HG03432 (cell line): ENCODE measurements around the gene RUSF1.
A peak's percentile ranks its signal among the peaks of the same experiment; 100 is the strongest.
"Not testable (repeated sequence)": the region's sequence is repeated elsewhere in the genome, so short reads cannot be mapped to it uniquely, and the experiment has no call there.

ENCODE experiments used
- ATAC-seq: cut with Tn5 transposase; IDR thresholded peaks from one replicate; pipeline ENCODE4 v1.9.1; 2021; ENCODE audit warnings: mild to moderate bottlenecking, moderate library complexity; ENCODE audit not compliant: unreplicated experiment

RUSF1 gene

DNA sequence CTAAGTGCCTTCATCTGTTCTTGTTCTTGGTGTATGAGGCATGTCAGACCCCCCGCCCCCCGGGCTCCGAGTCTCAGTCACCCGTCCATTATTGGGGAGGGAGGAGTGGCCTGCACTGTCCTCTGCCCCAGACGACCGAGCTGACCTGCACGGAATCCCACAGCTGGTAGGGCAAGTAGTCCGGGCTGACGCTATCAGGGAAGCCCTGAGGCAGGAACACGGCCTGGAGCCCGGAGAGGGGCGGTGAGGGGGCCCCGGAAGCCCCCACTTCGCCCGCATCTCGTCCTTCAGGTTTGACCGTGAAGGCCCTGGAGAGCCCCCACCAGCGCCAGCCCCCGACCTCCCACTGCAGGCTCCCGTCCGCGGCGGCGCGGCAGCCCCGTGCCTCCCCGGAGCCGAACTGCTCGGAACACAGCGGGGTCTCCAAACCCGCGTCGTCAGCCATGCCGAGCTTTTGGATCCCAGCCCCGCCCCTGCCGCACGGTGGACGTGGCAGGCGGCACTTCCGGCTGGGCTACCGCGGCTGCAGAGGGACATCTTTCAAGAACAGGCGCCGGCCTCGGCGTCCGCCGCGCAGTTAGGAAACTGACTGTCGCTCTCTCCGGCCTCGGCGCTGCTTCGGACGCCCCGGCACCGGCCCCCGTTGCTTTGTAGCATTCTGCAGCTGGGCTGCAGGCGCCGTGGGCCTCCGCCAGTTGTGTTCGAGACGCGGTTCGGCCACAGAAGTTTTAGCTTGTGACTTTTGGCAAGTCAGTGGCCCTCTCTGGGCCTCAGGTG lies at the start of gene RUSF1:
TSS of gene RUSF1 (minus strand) at position 463 of the 777 bp plus-strand sequence. CDS start at position 445, 18 bp downstream.
- ATAC-seq, result peak; percentile 93

DNA sequence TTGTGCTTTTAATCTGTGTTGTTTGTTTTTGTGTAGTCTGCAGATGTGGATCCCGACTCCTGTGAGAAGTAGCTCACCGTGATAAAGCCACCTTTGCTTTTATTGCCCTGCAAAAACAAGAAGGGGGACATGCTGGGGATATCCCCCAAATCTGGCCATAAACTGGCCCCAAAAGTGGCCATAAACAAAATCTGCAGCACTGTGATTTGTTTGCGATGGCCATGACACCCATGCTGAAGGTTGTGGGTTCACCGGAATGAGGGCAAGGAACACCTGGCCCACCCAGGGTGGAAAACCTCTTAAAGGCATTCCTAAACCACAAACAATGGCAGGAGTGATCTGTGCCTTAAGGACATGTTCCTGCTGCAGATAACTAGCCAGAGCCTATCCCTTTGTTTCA lies 34.6 kb upstream of the RUSF1 start:
- no peak for ATAC-seq

DNA sequence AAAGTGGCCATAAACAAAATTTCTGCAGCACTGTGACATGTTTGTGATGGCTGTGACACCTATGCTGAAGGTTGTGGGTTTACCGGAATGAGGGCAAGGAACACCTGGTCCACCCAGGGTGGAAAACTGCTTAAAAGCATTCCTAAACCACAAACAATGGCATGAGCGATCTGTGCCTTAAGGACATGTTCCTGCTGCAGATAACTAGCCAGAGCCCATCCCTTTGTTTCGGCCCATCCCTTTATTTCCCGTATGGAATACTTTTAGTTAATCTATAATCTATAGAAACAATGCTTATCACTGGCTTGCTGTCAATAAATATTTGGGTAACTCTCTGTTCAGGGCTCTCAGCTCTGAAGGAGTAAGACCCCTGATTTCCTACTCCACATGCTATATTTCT lies 31.6 kb upstream of the RUSF1 start:
- not testable (repeated sequence) for ATAC-seq

DNA sequence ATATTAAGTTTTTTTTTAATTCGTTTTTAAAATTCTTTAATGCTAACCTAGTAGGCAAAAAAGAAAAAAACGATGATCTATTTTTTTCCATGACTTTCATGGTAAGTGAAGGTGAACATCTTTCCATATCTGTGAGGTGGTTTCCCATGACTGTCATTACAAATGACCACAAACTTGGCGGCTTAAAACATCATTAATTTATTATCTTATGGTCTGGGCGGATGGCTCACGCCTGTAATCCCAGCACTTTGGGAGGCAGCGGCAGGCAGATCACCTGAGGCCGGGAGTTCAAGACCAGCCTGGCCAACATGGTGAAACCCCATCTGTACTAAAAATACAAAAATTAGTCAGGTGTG lies 30.0 kb upstream of the RUSF1 start:
- ATAC-seq, result not testable (repeated sequence)

DNA sequence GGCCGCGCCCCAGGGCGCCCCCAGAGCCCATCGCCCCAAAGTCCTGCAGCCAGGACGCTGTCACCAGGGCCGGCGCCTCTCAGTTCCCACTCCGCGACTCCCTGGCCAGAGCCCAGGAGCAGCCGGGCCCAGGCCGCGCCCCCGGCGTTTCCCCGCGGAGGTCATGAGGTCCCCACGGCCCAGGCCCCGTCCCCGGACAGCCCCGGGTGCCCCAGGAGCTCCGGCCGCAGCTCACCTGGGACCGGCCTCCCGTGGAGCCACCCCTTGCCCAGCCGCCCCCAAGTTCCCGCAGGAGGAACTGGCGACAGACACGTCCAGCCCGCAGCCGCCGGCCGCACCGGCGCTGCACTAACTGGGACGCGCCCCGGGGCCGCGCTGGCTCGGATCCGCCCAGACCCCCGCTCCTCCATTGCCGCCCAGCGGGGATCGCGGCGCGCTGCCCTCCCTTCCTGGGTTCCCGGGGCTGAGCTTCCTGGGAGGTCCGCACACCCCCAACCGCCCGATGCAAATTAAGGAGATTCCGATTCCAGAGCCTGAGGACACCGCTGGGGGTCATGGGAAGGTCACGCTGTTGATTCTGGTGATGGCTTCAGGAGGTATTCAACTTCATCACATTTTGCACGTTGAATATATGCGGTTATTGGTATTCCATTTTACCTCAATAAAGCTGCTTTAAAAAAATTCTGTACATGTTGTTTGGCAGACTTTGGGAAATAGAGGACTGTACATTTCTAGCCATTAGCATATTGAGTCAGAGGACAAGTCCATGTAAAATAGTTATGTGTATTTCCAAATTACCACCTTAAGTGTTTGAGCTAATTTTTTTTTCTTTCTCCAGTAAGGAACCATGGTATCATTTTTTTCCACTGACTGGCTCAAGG lies 29.4 kb upstream of the RUSF1 start:
- no peak for ATAC-seq

DNA sequence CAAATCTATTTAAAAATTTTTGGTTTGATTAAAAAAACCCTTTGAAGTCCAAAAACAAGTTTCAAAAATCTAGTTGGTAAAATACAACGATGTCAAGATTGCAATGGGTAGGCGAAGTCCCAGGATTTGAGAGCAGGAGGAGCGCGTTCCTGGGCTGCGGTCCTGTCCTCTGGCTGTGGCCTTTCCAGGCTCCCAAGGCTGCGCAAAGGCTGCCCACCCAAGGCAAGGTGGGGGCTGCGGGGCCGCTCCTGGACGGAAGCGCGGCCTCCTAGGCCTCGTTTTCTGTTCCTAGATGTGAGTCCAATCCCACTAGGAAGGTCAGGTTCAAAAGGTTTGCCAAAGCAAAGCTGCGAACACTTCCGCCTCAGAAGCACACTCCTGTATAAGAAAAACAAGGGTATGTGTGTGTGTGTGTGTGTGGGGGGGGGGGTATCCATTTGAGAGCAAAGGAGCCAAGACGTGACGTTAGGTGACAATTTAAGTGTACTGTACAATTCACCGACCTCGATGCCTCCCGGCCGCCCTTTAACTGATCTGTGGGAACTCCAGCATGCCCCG lies 28.7 kb upstream of the RUSF1 start:
- ATAC-seq, result no peak

DNA sequence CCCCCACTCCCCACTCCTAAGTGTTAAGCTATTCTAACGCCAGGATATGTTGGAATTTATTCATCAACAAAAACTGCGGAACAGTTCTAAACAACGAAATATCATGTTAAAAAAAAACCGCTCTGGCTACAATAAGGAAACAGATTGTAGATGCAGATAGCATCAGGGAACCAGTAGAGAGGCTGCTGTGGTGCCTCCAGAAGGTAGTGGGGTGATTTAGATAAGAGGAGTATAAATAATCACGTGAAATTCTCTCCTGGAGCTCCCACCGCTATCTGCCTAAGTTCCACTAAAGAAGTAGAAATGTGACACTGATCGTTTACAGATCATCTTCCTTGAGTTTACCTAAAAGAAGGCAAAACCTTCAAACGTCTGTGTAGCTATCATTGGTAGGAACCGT lies 27.5 kb upstream of the RUSF1 start:
- no peak for ATAC-seq

DNA sequence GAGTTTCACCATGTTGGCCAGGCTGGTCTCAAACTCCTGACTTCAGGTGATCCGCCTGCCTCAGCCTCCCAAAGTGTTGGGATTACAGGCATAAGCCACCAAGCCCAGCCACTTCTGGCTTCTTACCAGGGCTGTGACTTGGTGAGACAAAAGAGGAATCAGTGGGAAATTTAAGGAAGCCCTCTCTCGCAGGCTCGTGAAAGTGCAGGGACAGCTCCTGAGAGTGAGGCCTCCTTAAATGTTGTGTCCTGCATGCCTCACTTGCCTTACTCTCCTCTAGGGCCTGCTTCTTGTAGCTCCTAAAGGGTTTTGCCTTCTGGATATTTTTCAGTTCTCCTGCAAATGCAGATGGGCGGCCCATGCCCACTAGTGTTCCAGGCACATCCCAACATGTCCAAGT lies 24.7 kb upstream of the RUSF1 start:
- ATAC-seq, result no peak

DNA sequence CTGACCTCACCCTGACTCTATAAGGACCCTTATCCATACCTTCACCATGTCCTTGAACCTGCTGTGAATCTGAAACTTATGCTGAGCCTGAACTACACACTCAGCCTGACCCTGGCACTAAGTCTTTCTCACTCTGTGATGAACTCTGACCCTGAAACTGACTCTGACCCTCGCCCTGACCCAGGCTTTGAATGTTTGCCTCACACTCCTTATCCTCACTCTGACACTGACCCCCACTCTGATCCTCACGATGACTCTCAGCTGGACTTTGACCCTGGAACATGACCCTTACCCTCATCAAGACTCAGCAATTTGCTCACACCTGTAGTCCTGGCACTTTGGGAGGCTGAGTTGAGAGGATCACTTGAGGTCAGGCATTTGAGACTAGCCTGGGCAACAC lies 23.9 kb upstream of the RUSF1 start:
- no peak for ATAC-seq

DNA sequence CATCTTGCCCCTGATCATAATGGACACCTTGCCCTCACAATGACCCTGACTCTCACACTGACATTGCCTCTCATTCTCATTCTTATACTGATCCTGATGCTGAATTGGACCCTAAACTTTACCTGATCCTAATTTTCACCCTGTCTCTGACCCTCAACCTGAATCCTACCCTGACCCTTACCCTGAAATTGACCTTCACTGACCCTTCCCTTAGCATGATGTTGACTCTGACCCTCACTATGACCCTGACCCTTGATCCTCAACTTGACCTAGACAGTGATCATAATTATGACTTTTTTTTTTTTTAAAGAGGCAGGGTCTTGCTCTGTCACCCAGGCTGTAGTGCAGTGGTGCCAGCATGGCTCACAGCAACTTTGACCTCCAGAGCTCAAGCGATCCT lies 22.9 kb upstream of the RUSF1 start:
- ATAC-seq, result no peak

DNA sequence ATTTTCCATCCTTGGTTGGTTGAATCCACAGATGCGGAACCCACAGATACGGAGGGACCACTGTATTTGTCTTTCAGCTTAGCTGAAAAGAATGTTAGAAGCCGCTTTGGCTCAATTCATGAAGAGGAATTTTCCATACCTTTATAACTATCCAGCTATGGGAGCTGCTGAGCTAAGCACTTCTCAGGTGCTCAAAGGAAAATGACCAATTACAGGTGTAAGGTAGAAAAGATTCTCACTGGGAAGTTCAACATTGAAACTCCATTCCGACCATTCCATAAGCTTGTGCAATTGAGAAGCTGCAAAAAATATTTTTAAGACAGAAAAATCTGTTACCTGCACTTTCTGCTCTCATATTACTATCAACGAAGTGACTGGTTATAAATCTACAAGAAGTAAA lies 22.2 kb upstream of the RUSF1 start:
- ATAC-seq, result no peak

DNA sequence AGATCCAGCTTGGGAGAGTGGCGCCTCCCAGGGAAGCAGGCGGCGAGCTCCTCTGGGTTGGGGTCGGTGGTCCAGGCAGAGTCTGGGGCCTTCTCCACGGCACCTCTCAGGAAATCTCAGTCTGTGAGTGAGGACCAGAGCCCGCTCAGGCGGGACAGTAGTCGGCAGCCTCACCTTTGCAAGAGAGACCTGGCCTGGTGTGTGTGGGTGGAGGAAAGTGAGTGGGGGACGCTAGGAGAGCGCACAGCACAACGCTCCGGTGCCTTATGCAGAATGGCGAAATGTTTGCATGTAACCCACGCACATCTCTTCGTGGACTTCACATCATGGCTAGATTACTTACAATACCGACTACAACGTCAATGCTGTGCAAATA lies 21.7 kb upstream of the RUSF1 start:
- ATAC-seq, result no peak

DNA sequence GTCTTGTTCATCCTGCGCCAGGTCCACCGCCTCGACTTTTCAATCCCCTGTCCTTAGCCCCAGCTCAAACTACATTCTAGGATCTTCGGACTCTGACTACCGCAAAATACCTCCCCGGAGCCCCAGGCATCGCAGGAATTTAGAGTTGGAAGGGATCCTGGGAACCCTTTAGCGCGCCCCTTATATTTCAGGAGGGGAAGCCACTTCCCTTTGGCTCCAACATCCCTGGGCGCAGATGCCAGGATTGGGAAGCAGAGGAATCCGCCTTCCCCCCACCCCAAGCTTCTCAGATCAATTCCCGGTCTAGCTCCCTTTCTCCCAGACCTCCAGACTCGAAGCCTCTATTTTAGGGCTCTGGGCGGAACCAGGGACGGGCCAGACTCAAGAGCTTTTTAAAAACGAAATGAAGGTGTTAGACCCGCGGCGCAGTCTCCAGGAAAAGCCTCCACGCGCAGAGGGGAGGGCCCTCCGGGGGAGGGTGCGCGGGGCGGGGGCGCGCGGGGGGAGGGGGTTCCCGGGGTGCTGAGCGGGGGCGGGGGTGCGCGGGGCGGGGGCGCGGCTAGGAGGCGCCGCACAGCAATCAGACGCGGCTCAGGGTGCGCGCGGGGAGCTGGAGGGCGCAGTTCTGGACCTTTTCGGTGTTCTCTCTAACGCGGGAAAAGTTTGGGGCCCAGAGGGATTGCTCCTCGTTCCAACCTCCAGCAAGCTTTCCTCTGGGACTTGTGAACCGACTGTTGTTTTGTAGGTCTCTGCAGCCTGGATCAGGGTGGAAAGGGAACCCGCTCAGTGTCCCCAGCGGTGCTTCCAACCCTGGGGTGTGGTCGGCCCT lies 21.1 kb upstream of the RUSF1 start:
- ATAC-seq, result no peak

DNA sequence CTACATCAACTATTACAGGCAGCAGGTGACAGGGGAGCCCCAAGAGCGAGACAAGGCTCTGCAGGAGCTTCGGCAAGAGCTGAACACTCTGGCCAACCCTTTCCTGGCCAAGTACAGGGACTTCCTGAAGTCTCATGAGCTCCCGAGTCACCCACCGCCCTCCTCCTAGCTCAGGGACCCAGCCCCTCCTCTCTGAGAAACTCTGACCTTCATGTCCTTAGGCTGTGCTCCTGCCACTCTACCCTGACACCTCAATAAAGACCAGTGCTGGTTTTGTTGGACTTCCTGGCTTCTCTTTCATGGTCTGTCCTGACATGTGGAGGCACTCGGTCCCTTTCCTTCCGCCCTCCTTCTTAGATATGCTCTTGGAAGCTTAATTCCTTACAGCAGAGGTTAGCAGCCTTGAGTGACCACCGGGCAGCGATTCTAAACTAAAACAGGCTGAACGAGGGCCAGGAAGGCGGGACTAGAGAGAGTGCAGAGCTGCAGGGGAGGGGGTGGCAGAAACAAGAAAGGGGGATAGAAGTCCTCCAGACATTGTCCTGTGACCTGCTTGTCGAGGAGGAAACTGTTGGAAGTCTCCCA lies 20.4 kb upstream of the RUSF1 start:
- no peak for ATAC-seq

DNA sequence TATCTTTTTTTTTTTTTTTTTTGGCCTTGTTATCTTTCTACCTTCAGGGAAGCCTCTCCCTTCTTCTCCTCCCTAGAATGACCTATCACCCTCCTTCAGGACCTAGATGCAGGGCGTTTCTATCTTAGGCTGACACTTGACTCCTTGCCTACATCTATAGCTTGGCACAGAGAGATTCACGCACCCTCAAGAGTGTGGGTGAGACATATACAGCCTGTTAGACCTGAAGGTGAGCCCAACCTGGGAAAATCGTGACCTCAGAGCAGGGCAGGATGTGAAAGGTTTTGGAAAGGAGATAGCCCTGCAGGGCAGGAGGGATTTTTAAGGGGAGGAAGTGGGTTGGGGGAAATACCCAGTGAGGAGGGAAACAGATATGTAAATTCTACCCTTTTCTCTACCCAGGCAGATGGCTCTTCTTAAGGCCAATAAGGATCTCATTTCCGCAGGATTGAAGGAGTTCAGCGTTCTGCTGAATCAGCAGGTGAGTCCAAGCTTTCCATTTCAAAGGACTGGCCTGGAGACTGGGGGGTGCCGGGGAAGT lies 19.6 kb upstream of the RUSF1 start, which contains the start of gene AHSP:
TSS of gene AHSP (plus strand) at position 167 of the 541 bp plus-strand sequence. CDS start at position 407, 240 bp downstream.
- ATAC-seq, result no peak

DNA sequence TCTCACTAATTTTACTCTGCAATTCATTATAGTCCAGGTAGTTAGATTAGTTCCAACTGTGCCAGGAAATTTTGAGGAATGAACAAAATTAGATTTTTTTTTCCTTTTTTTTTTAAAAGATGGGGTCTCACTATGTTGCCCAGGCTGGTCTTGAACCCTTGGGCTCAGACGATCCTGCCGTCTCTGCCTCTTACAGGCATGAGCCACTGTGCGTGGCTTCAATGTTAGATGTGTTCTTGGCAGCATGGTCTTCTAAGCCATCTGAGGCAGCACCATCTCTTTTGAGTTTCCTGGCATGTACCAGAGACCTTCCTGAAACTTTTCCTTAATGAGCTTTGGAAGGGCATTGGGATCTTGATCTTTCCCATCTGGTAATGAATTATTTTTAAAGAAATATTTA lies 16.9 kb upstream of the RUSF1 start:
- ATAC-seq, result no peak

DNA sequence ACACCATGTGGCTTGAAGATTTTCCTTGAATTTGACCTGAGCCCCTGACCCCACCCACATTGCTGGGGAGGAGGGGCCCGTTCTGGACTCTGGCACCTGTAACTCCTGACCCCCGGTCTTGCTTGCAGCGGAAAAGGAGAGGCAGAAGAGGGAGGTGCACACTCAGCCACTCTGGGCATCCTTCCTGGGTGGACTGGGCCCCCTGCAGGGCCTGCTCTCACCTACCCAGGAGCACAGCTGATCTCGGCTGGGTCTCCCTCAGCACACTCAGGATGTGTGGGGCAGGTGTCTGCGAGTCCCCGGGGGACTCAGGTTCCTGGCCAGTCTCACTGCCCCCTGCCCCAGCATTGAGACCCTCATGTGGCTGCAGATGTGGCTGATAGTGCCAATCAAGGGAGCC lies 15.6 kb upstream of the RUSF1 start:
- not testable (repeated sequence) for ATAC-seq

DNA sequence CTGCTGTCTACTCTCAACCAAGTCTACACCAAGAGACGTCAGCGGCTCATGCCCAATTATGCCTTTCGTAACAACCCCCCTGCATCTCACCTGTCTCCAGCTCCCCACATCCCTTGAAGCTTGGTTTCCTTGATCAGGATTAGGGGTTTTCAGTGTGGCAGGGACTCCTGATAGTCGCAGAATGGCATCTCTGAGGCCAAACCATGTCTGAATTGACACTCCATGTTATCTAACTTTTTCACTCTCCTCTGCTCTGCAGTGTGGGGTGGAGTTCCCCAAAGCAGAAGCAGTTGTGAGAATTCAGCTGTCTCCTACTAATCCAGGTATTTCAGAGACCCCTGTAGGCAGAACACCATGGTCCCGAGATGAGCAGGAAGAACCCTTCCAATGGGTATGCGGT lies 13.9 kb upstream of the RUSF1 start:
- ATAC-seq, result no peak

DNA sequence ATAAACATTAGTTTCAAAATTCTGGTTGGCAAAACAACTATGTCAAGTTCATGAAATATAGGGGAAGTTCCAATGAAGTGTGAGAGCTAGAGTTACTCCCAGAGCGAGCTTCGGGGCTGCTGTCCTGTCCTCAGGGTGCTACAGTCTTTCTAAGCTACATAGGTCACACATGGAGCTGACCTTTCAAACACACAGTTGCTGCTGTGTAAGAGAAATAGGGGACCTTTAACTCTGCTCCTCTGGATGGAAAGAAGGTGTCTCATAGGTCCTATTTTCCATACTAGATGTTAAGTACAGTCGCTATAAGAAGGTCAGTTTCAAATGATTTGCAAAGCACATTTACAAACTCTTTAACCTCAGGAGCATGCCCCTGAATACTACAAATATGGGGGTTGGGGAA lies 13.2 kb upstream of the RUSF1 start:
- no peak for ATAC-seq

DNA sequence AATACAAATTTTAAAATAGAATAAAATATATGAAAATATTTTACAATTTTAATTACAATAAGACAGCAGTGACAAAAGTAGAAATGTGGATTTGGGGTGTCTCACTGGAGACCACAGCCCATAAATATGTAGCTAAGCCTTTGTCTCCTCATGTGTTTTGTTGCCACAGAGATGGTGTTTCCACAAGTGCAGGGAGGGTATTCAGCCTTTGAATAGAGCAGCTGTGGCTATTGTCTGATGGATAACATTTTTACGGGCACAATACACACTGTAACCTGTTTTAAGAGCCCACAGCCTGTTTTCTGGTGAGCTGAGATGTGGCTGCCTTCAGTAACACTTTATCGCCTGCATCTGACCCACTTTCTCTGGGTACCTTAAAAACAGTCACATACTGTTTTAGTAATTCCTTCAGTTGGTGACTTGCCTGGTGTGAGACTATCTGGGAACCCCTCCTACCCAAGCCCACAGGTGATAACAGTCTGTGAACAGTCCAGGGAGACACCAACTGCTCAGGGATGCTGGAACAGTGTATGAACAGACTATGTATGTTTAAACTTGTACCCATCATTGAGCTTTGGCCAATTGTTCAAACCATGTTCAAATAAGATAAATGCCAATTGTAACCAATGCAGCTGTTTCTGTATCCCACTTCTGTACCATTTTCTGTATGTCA lies 11.7 kb upstream of the RUSF1 start:
- no peak for ATAC-seq
